Activated T-helper 9 cell treated with anti-CD3 and anti-CD28 coated beads, Interleukin-2, amount 50 U/mL, for 16 hours (primary cell): Measurements from ENCODE around the gene NDC80.
"Not testable (repeated sequence)": the region's sequence is repeated elsewhere in the genome, so short reads cannot be mapped to it uniquely, and the experiment has no call there.

Experiments
- DNase-seq: peaks from one replicate; pipeline ENCODE4 v3.0.0-alpha.2; 2020; ENCODE audit warnings: low read depth

NDC80 gene

GRCh38 chr18:2571200-2572170 is at the start of gene NDC80, which contains the start of gene METTL4:
TSS of gene NDC80 (plus strand) at chr18:2571557. CDS start at chr18:2572986, 1,429 bp downstream.
TSS of gene METTL4 (minus strand) at chr18:2571505. CDS start at chr18:2567216, 4,289 bp downstream.
- peak; percentile 76 for DNase-seq

GRCh38 chr18:2522112-2522511 is 49.2 kb upstream of the NDC80 start:
- no peak for DNase-seq

DNA sequence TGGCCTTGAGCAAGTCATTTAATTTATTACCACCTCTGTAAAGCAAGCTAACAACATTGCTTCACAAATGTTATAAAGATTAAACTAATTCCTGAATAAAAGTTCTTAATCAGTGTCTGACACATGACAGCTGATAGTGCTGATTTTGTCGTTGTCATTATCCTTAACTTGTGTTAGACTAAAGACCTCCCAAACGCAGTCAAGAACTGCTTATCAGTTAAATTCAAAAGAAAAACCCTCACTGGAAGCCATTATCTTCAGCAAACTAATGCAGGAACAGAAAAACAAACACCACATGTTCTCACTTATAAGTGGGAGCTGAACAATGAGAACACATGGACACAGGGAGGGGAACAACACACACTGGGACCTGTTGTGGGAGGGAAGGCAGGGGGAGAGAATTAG is 46.6 kb upstream of the NDC80 start:
- not testable (repeated sequence) for DNase-seq

DNA sequence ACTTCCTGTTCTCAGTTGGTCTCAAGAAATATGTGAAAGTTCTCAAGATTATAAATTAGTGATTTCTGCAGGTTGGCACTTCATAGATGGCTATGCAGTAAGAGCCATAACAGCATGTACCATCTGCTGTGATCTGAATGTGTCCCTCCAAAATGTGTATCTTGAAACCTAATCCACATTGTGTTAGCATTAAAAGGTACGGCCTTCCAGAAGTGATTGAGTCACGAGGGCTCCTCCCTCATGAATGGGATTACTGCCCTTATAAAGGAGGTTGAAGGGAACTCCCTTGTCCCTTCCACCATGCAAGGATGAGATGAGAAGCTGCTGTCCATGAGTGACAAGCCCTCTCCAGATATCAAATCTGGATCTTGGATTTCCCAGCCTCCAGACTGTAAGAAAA is 45.0 kb upstream of the NDC80 start:
- no peak for DNase-seq

- no peak for DNase-seq
Observed at GRCh38 chr18:2529154-2529553, 42.2 kb upstream of the NDC80 start.

GRCh38 chr18:2531751-2532150 is 39.6 kb upstream of the NDC80 start:
- DNase-seq, result no peak

DNA sequence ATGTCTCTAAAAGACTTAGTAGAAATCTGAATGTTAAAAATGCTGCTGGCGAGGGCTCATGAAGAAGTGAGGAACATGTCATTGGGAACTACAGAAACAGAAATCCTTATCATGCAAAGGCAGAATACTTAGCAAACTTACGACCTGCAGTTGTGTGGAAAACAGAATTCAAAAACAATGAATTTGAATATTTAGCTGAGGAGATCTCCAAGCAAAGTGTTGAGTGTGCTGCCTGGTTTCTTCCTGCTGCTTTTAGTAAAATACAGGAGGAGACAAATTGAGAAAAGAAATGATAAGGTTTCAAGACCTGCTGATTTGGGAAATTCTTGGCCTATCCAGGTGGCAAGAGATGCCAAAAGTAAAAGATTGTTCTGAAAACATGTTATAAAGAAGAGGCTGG is 38.6 kb upstream of the NDC80 start:
- no peak for DNase-seq

DNA sequence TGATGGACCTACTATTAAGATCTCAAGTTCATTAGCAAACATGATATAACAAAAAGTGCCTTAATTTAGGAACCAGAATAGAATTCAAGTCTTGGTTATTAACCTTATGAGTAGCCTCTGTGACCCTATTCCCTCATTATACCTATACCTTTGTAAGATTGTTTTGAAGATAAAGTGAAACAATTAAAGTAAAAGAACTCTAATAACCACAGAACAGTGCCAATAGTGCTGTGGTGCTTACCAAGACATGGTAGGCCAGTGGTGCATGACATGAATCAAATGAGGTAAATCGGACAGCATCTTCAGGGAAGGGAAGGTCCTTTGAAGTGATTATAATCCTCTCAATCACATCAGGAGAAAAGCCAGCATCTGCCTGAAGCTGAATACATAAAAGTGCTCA is 36.5 kb upstream of the NDC80 start:
- no peak for DNase-seq

- no peak for DNase-seq
Observed at GRCh38 chr18:2535419-2535910, 35.9 kb upstream of the NDC80 start.

GRCh38 chr18:2536063-2536462 is 35.3 kb upstream of the NDC80 start:
- DNase-seq, result no peak

- DNase-seq, result no peak
Observed at GRCh38 chr18:2536493-2536892, 34.9 kb upstream of the NDC80 start.

GRCh38 chr18:2537296-2537695 is 34.1 kb upstream of the NDC80 start:
- no peak for DNase-seq

DNA sequence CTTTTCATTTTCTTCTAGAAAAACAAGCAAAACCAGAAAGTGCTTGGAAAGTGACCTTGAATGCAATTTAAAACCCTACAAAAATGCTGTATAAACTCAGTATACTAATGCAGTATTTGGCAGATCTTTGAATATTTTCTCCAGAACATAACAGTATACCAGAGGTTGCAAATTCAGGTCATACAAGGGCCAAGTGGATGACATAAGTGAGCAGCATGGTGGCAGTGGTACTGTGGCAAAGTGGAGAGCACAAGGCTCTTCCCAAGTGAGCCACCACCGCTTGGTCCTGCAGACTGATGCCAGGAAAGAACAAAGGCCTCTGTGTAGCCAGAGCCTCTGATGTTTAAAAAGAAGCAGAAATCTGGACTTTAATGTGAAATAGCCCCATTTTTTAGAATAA is 33.1 kb upstream of the NDC80 start:
- no peak for DNase-seq

DNA sequence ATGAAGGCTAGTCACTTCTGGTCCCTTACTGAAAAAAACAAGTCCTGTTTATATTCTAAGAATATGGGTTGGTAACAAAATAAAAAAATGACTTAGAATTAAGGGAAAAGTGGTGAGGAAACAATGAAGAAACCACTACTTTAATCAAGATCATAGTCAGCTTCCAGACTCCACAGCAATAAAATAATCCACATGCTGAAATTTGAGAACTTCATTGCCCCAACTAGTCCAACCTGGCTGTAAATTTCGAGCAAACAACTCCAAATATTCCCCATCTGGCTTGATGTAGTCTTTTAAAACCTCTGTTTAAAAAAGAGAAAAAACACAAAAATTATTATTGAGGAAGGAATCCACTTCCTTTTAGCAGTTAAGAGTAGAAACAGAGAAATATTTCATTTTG is 32.5 kb upstream of the NDC80 start:
- DNase-seq, result no peak

DNA sequence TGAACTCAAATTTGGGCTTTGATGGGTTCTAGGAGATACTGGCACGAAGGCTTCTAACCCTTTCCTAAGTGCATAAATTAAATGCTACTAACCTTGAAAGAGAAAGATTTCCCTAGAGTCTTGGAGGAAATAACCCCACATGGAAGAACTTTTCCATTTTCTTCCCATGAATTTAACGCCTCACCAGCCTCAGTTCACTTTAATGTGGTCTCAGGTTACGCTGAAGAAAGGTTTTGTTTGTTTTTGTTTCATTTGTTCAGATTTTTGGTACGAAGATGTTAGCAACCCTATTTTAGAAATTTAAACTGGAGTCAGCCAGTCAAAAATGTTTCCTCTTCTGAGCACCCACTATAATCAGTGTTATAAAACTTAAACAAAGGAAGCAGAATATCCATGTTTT is 30.8 kb upstream of the NDC80 start:
- no peak for DNase-seq

DNA sequence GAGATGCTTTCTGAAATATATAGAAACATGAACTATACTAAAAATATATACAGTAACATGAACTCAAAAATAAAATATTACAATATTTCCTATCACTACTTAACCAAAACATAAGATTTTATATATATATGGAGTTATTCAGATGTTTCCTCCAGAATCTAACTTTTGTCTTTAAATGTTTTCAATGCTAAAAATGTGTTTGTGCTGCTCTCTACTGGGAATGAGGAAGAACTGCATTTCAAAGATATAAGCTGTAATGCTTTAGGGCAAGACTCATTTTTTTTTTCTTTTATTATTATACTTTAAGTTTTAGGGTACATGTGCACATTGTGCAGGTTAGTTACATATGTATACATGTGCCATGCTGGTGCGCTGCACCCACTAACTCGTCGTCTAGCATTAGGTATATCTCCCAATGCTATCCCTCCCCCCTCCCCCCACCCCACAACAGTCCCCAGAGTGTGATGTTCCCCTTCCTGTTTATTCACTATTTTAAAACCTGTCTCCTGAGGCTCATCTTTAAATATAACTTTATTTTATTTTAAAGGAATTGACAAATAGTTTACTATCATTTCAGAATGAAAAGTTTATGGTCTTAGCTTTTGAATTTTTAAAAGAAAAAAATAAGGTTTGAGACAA is 29.3 kb upstream of the NDC80 start:
- DNase-seq, result not testable (repeated sequence)

DNA sequence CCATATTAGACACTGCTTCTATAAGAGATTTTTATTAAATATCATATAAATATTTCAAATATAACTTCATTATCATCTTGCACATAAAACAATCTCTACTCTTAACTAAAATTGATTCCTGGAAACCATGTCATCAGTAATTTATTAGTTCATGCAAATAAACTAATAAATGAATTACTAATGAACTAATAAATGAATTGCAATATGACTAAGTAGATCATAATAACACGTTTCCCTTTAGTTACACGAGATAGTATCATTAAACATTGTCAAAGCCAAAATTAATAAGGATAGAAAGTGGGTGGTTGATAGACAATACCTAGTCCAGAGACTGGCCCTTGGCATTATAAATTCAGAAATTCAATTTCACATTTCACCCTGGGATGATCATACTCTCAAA is 26.2 kb upstream of the NDC80 start:
- DNase-seq, result no peak

DNA sequence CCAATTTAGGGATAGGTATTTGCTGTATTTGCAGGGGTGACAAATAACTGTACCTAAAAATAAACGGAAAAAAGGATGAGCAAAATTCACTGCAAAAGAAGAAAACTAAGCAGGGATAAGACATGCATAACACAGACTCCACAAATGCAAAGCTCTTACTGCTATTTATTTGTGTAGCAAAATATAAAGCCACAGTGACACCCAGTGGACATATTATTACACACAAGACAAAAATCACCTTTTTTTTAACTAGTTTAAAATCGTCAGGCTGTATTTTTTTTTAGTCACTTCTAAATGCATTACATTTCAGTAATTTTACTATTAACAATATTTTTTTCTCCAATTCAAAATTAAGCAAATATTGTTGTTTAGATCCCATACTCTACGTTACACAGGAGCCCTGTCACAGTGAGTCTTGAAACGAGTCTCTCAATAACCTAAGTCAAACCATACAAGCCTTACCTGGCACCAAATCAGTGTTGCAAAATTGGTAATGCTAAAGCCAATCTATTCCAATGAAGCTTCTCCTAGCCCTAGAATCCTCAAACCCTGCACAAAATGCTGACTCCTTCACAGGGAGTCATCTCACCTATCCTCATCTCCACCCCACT is 23.8 kb upstream of the NDC80 start:
- DNase-seq, result no peak

- no peak for DNase-seq
Observed at GRCh38 chr18:2549462-2549861, 21.9 kb upstream of the NDC80 start.

- no peak for DNase-seq
Observed at GRCh38 chr18:2551425-2551824, 19.9 kb upstream of the NDC80 start.

GRCh38 chr18:2554696-2555095 is 16.7 kb upstream of the NDC80 start:
- DNase-seq, result no peak

DNA sequence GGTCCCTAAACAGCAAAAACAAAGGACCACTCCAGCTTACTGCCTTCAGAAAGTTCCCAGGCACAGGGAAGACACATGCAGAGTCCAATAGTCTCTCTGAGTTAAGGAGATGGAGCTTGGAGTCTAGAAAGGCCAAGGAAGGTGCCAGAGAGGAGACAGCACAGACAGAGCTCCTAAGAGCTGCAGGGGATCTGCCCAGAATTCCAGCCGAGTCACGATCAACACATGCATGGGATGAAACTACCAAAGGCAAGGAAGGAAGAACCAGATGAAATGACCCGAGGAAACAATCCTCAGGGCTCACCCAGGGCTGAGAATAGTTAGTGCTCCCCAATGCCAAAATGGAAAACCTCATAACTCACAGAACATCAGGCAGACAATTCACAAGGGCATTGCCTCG is 15.5 kb upstream of the NDC80 start:
- no peak for DNase-seq

GRCh38 chr18:2557536-2557935 is 13.8 kb upstream of the NDC80 start:
- no peak for DNase-seq
